Cerebellar nuclear complex (tissue), 1 donor: Measurements from ENCODE around the gene AMD1.
"Not testable (repeated sequence)": the region's sequence is repeated elsewhere in the genome, so short reads cannot be mapped to it uniquely, and the experiment has no call there.

Source experiments
- DNase-seq, 2 experiments: peaks; one replicate each; lab custom pipeline; 2025; lab: John Stamatoyannopoulos, UW

AMD1 gene

DNA sequence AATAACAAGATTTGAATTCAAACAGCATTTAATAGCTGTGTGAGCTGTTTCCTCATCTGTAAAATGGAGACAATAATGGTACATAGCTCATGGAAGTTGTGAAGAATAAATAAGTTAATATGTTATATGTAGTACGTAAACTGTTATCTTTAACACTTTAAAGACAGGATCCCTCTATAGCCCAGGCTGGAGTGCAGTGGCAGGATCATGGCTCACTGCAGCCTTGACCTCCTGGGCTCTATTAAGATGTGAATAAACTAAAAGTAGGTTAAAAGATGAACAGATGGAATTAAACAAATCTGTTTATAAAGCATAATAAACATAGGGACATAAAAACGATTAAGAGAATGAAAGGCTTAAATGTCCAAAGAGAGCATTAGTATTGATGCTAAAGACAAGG, 3.0 kb downstream of the AMD1 start:
- no peak for DNase-seq

DNA sequence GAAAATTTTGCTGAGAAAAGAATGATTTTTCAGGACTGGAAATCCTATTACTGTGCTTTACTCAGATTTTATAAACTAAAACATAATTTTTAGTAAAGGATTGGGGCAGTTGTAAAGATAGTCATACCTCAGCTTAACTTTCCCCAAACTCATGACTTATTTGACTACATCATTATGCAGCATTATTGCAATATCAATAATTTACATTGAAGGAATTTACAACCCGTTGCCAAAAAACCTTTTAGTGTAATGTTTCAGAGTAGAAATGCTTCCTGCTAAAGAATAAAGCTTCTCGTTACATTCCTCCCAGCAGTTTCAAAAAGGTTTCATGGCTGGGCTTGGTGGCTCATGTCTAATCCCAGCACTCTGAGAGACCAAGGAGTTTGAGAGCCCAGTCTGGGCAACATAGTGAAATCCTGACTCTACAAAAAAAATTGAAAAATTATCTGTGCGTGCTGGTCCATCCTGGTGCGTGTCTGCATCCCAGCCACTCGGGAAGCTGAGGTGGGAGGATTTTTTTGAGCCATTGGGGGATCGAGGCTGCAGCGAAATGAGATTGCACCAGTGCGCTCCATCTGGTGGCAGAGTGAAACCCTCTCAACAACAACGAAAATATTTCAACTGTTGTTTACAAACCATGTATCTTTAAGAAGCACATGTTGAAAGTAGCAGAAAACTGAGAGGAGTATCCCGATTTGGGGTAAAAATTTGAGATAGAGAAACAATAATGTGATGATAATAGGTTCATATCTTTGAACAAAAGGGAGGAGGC, 4.4 kb downstream of the AMD1 start:
- no peak for DNase-seq

DNA sequence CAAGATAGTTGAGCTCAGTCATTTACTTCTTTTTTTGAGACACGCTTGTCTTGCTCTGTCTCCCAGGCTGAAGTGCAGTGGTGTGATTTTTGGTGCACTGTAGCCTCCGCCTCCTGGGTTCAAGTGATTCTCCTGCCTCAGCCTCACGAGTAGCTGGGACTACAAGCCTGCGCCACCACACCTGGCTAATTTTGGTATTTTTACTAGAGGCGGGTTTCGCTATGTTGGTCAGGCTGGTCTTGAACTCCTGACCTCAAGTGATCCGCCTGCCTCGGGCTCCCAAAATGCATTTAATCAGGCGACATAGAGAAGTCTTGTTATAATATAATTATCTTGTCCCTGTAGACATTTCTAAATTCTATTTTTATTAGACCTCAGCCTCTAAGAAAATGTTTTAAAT, 6.1 kb downstream of the AMD1 start:
- no peak for DNase-seq

DNA sequence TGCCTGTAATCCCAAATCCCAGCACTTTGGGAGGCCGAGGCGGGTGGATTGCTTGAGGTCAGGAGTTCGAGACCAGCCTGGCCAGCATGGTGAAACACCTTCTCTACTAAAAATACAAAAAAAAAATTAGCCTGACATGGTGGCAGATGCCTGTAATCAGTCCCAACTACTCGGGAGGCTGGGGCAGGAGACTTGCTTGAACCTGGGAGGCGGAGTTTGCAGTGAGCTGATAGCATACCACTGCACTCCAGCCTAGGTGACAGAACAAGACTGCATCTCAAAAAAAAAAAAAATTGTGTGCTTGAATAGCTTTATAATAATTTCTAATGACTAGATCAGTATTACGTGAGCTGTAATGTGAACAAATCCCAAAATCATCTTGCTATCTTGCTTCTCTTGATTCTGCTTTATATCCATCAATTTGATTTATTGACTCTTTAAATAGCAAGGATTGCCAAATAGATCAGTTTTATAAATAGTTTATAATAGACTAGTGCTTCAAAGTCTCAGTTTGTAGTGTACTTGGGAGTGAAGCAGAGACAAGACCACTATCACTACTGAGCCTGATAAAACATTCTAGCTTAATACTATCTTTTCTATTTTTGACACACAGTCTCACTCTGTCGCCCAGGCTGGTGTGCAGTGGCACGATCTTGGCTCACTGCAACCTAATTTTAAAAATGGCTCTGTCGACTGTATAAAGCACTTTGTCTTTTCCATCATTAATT, 7.1 kb downstream of the AMD1 start:
- DNase-seq, result no peak

DNA sequence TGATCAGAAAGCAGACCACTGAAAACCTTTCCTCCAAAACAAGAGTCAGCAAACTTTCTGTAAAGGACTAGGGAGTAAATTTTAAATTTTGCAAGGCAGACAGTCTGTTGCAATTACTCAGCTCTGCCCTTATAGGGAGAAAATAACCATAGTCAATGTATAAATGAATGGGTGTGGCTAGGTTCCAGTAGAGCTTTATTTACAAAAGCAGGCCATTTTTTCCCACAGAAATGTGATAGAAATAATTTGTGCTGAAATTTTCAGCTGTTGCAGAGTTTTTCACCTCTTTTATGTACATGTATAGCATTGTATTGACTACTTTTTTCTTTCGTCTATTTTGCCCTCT, 7.7 kb downstream of the AMD1 start:
- no peak for DNase-seq

DNA sequence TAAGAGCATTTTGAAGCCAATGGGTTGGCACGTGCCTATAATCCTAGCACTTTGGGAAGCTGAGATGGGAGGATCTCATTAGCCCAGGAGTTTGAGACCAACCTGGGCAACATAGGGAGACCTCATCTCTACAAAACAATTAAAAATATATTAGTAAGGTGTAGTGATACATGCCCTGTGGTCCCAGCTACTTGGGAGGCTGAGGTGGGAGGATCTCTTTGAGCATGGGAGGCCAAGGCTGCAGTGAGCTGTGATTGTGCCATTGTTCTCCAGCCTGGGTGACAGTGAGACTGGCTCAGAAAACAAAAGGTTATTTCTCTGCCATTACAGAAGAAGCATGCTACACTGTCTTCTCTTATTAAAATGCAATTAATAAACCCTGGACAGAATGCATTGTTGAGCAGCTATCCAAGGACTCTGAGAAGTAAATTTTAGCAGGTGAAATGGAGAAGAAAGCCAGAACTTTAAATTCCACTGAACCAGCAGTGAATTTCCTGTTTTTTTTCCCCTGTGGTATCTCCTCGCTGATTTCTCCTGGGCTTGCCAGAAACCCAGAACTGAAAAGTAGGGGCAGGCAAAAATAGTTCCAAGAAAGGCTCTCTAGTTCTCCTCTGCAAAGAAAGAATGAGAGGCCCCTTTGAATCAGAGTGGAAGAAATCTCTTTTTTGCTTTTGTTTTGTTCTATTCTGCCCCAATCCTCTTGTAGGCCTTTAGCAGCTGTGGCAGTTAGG, 8.4 kb downstream of the AMD1 start:
- no peak for DNase-seq

DNA sequence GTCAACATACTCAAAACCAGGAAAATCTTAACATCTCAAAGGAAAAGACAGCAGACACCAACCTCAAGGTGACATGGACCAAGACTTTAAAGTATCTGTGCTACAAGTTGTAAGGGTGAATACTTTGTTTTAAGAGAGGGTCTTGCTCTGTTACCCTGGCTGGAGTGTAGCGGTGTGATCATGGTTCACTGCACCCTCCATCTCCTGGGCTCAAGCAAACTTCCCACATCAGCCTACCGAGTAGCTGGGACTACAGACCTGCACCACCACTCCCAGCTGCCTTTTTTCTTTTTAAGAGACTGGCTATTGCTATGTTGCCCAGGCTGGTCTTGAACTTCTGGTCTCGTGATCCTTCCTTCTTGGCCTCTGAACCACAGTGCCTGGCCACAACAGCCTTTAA, 9.7 kb downstream of the AMD1 start:
- no peak for DNase-seq

DNA sequence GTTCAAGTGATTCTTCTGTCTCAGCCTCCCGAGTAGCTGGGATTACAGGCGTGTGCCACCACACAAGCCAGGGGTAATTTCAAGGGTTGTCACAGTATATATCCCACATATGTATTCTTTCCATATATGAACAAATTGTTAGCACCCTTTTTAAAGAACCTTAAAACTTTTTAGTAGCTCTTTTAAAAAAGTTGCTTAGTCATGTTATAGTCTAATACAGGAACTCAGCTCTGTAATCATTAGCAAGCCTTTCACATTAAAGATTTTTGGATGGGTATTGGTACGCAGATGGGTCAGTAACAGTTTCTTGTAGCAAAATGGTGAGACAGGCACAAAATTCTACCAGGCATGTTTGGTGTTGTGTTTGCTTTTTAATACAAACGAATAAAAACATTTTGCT, 10.9 kb downstream of the AMD1 start:
- no peak for DNase-seq

DNA sequence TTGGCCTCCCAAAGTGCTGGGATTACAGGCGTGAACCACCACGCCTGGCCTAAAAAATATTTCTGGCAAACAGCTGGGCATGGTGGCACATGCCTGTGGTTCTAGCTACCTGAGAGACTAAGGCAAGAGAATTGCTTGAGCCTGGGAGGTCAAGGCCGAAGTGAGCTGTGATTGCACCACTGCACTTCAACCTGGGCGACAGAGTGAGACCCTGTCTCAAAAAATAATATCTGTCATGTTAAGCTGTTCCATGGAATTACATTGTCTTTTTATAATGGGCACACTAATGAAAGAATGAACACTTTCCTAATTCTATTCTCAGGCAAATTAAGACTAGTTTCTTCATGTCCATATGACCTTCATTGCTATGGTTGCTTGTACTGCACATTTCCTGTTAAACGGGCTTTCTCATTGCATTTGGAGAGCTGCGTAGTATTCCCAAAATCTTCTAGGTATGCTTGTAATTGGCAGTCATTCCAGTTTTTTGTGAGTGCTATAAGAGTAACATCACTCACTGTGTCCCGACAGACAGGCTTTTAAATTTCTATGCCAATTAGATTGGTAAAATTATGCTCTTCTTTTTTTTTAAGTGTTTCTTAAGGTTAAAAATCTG, 12.1 kb downstream of the AMD1 start:
- DNase-seq, result no peak

DNA sequence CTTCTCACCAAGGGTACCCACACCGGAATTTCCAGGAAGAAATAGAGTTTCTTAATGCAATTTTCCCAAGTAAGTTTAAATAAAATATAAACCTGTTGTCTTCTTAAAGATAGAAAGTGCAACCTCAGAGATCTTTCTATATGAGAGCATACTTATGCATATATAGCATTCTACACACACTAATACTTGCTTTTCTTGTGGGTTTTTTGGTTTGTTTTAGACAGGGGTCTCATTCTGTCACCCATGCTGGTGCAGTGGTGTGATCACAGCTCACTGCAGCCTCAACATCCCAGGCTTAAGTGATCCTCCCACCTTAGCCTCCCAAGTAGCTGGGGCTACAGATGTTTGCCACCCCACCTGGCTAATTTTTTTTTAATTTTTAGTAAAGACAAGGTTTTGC, 15.7 kb downstream of the AMD1 start:
- DNase-seq, result no peak

DNA sequence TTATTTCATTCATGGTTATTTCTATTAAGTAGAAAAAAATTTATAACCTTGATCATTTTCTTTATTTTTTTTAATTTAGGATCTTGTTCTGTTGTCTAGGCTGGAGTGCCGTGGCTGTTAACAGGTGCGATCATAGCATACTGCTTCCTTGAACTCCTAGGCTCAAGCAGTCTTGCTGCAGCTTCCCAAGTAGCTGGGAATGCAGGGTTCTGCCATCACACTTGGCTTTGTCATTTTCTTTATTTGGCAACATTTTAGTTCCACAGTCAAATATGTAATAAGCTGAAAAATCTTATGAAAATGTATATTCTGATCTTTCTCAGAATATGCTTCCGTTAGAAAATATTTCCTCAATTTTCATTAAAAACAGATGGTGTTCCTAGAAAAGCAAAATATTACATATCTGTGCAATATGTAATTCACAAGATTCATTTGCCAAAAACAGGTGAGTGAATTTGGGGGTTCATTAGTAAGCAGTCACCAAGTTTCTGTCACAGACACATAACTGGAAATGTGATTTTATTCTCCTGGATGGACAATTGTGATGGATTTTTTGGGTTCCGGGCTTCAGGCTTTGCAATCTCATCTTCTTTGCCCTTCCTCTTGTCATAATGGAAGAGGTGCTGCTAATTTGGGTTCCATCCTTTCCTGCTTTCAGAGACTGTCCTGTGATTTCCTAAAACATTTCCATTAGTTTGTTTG, 21.5 kb downstream of the AMD1 start:
- no peak for DNase-seq

DNA sequence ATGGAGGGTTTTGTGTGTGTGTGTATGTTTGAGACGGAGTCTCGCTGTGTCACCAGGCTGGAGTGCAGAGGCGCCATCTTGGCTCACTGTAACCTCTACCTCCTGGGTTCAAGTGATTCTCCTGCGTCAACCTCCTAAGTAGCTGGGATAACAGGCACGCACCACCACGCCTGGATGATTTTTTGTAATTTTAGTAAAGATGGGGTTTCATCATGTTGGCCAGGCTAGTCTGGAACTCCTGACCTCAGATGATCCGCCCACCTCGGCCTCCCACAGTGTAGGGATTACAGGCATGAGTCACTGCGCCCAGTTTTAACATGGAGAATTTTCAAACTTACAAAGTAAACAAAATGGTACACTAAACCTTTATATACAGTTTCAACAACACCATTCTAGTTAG, 22.8 kb downstream of the AMD1 start:
- no peak for DNase-seq

DNA sequence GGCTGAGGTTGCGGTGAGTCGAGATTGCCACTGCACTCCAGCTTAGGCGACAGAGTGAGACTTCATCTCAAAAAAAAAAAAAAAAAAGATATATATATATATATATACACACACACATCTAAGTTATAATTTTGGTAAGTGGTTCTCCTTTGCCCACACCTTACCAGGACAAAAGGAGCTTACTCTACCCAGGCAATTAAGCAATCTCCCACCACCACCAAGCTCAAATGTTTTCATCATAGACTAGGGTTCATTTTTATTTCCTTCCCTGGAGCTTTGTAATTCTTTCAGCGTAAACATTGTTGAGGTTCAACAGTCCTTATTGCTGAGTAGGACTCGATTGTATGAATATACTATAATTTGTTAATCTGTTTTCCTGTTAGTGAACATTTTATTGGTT, 23.5 kb downstream of the AMD1 start:
- no peak for DNase-seq

DNA sequence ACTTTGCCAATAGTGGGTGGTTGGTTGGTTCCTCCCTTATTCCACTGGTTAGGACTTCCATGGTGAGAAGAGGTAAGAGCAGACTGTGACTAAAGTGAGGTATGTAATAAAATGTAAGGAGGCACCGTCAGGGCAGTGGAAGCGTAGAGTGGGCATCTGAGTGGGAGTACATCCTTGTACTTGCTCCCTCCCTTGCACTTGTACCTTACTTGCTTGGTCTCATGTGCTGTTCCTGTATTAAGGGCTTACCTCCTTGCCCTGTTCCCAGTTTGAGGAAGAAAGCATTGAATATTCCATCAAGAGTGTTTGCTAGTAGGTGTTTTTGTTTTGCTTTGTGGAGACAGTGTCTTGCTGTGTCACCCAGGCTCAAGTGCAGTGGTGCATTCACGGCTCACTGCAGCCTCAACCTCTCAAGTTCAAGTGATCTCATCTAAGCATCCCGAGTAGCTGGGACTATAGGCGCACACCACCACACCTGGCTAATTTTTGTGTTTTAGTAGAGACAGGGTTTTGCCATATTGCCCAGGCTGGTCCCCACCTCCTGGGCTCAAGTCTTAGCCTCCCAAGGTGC, 25.5 kb downstream of the AMD1 start:
- no peak for DNase-seq

DNA sequence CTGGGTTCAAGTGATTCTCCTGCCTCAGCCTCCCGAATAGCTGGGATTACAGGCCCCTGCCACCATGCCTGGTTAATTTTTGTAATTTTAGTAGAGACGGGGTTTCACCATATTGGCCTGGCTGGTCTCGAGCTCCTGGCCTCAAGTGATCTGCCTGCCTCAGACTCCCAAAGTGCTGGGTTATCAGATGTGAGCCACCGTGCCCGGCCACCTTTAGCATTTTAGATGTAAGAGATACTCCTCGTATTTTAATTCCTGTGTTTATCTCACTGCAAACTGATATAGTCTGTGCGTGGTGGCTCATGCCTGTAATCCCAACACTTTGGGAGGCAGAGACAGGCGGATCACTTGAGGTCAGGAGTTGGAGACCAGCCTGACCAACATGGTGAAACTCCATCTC, 27.0 kb downstream of the AMD1 start:
- DNase-seq, result not testable (repeated sequence)

DNA sequence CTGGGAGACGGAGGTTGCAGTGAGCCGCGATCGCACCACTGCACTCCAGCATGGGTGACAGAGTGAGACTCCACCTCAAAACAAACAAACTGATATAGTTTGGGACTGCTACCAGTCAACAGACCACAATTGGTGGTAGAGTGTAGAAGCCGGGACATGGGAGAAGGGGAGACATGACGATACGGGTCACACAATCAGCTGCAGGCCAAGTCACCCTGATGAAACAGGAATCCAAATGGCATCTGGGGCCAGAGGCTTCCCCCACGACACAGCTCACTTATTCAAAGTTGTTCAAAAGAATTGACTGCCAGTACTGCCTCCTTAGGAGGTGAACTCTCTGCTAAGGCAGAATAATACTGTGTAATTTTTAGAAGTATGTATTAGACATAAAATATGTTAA, 27.5 kb downstream of the AMD1 start:
- DNase-seq, result no peak

DNA sequence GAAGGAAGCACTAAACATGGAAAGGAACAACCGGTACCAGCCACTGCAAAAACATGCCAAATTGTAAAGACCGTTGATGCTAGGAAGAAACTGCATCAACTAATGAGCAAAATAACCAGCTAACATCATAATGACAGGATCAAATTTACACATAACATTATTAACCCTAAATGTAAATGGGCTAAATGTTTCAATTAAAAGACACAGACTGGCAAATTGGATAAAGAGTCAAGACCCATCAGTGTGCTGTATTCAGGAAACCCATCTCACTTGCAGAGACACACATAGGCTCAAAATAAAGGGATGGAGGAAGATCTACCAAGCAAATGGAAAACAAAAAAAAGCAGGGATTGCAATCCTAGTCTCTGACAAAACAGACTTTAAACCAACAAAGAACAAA, 31.7 kb downstream of the AMD1 start:
- DNase-seq, result not testable (repeated sequence)

DNA sequence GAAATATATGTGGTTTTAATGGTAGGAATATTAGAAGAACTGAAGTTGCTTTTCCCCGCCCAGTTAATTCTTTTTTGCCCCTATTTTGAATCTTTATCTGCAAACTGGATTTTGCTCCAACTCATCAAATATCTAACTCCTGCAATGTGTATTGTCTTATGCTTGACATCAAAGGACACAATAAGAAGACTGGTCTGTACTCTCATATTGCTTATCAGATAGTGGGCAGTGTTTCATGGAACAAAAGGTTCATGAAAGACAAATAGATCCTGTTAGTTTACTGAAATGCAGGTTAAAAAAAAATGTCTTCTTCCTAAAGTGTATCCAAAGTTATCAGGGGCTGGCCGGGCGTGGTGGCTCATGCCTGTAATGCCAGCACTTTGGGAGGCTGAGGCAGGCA, 56.2 kb downstream of the AMD1 start:
- DNase-seq, result no peak

DNA sequence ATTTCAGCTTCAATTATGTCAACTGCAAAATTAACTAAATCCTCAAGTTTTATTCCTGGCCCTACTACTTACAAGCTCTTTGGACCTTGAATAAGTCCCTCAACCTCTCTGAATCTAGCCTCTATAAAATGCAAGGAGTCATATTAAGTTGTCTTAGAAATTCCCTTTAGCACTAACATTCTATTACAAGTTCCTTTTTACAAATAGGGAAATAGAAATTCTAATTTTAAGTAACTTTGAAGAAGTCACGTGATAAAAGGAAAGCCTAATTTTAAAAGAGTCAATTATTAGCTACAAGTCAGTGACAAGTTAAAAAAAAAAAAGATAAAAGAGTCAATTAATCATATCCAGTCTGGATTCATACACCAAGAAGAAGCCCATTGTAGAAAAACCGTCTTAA, 59.3 kb downstream of the AMD1 start:
- no peak for DNase-seq

DNA sequence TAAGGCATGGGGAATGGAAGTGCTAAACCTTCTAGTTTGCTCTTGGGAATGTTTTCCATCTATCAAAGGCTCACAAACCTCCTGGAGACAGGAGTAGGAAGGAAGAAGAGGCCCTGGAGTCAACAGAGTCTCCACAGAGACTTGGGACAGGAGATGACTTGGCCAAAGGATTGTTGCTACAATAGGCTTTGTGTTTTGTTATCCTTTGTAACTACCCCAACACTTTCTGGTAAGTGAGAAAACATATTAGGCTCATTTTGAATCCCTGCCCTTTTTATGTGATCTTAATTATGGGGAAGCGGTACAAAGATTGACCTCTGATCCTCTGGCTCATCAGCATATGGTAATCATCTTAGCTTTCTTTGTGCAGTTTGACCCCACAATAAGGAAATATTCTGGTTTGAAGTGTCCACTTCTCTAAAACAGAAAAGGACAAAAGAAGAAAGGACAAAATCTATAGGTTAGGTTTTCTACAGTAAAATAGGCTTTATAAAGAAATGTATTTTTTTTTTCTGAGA, 59.9 kb downstream of the AMD1 start:
- no peak for DNase-seq

DNA sequence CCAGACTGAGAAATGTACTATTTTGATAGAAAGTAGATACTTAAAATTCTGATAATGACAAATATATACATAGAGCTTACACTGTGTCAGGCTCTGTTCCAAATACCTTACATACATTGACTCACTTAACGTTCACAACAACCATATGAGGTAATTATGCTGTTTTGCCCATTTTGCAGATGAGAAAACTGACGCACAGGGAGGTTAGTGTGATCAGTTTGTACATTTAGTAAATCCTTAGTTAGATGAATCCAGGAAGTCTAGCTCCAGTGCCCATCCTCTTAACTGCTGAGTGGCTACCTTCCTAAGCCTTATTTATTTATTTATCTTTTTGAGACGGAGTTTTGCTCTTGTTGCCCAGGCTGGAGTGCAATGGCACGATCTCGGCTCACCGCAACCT, 60.6 kb downstream of the AMD1 start:
- DNase-seq, result no peak

DNA sequence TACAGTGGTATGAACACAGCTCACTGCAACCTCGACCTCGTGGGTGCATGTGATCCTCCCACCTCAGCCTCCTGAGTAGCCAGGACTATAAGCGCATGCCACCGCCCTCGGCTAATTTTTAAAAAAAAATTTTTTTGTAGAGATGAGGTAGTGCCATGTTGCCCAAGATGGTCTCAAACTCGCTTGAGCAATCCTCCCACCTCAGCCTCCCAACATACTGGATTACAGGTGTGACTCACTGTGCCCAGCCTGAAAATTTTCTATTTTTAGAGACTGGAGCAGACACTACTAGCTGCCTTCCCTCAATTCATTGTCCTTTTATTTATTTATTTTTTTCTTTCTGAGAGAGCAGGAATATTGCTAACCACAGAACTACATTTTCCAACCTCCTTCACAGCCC, 63.6 kb downstream of the AMD1 start:
- no peak for DNase-seq
